A549 (cell line): ENCODE results near the gene MBOAT2. TPM values are rescaled to one million over a fixed set of nuclear protein-coding genes. Genes with fewer than 3 reads are reported as not detected.

Source experiments
- ATAC-seq, 2 experiments: fragments of 200-7000 bp in 1 of 2; fragments of >200 bp in 1 of 2; cut with Nextera tagmentation in 1 of 2; cut with Tn5 transposase in 1 of 2; 3 replicates each; pipeline versions ENCODE4 v1.8.0 to v1.9.1; 2018 to 2020; ENCODE audit warnings: mild to moderate bottlenecking in 1 of 2, moderate library complexity in 1 of 2
- CTCF ChIA-PET: fragments of 300-600 bp; sonication (Branson Sonifier 250); formaldehyde crosslinking; extraction: SDS; loops from one replicate; lab custom pipeline; 2021; ENCODE audit warnings: antibody characterized with exemption, inconsistent platforms; lab: Yijun Ruan, JAX
- POLR2A ChIA-PET: fragments of 350-600 bp; formaldehyde crosslinking; extraction: SDS; loops from one replicate; lab custom pipeline; 2021; ENCODE audit warnings: antibody characterized with exemption, inconsistent platforms; lab: Yijun Ruan, JAX
- DNase-seq, 2 experiments: peaks; one replicate each; pipeline versions ENCODE4 v3.0.0 to v3.0.0-alpha.2; 2011 to 2016; ENCODE audit warnings: low read depth in 1 of 2, low spot score in 1 of 2
- FAIRE-seq: peaks from 2 replicates; lab custom pipeline; 2011; peaks lifted over from hg19 to GRCh38; lab: Jason Lieb, UNC
- H3K27ac ChIP-seq, 2 experiments: fragments of >200 bp; sonication (Bioruptor Twin); formaldehyde crosslinking; 3 replicates each; pipeline ENCODE4 v1.5.1; 2016 to 2017
- H3K4me1 ChIP-seq: fragments of >200 bp; sonication (Bioruptor Twin); formaldehyde crosslinking; 3 replicates; pipeline ENCODE4 v1.6.1; 2016
- H3K4me2 ChIP-seq: fragments of >200 bp; sonication (Bioruptor Twin); formaldehyde crosslinking; 3 replicates; pipeline ENCODE4 v1.6.1; 2016
- H3K4me3 ChIP-seq: fragments of >200 bp; sonication (Bioruptor Twin); formaldehyde crosslinking; 3 replicates; pipeline ENCODE4 v1.5.1; 2016
- H3K9me3 ChIP-seq: fragments of >200 bp; sonication (Bioruptor Twin); formaldehyde crosslinking; 3 replicates; pipeline ENCODE4 v1.6.1; 2016
- BCL3 ChIP-seq: fragments of >200 bp; sonication (Bioruptor Twin); formaldehyde crosslinking; IDR thresholded peaks from 3 replicates; pipeline ENCODE4 v1.6.1; 2016
- BHLHE40 ChIP-seq: IDR thresholded peaks from 2 replicates; pipeline ENCODE4 v1.6.1; 2012; ENCODE audit warnings: low read depth, low read length, inconsistent platforms
- CBX2 ChIP-seq: fragments of 200-600 bp; sonication (generic); IDR thresholded peaks from 2 replicates; pipeline ENCODE4 v1.6.1; 2016; ENCODE audit warnings: low read depth, mild to moderate bottlenecking, borderline replicate concordance
- CBX8 ChIP-seq: fragments of 200-600 bp; sonication (generic); IDR thresholded peaks from 2 replicates; pipeline ENCODE4 v1.6.1; 2016
- ESRRA ChIP-seq: fragments of 150-350 bp; IDR thresholded peaks from 2 replicates; pipeline ENCODE4 v1.6.1; 2014; ENCODE audit warnings: mild to moderate bottlenecking, low read length, borderline replicate concordance
- FOSL2 ChIP-seq, 2 experiments: fragments of 450-650 bp in 1 of 2; fragments of >200 bp in 1 of 2; sonication (Bioruptor Twin) in 1 of 2; formaldehyde crosslinking; IDR thresholded peaks; 2 replicates each; pipeline versions ENCODE4 v1.5.0 to v1.6.1; 2016 to 2020; ENCODE audit warnings: mild to moderate bottlenecking in 1 of 2, moderate library complexity in 1 of 2
- FOXS1 ChIP-seq: fragments of 250-450 bp; sonication (Bioruptor Pico); IDR thresholded peaks from 2 replicates; pipeline ENCODE4 v1.5.0; 2020; ENCODE audit warnings: mild to moderate bottlenecking, moderate library complexity
- HMGXB4 ChIP-seq: fragments of 250-450 bp; sonication (Bioruptor Pico); IDR thresholded peaks from 2 replicates; pipeline ENCODE4 v1.5.0; 2021; ENCODE audit warnings: mild to moderate bottlenecking, moderate library complexity, borderline replicate concordance
- HOXA7 ChIP-seq: fragments of 250-450 bp; sonication (Bioruptor Pico); IDR thresholded peaks from 2 replicates; pipeline ENCODE4 v1.5.0; 2020; ENCODE audit warnings: mild to moderate bottlenecking, moderate library complexity
- HOXB5 ChIP-seq: fragments of 250-450 bp; sonication (Bioruptor Pico); IDR thresholded peaks from 2 replicates; pipeline ENCODE4 v1.5.0; 2020; ENCODE audit warnings: mild to moderate bottlenecking, moderate library complexity
- MAX ChIP-seq: IDR thresholded peaks from 2 replicates; pipeline ENCODE4 v1.6.1; 2012
- MAZ ChIP-seq: fragments of 150-350 bp; IDR thresholded peaks from 2 replicates; pipeline ENCODE4 v1.6.1; 2014; ENCODE audit warnings: antibody characterized with exemption, low read depth, low read length, borderline replicate concordance
- POLR2AphosphoS2 ChIP-seq: conservative IDR thresholded peaks from 2 replicates; pipeline ENCODE4 v1.6.1; 2012; ENCODE audit warnings: low read length, improper control_type of control experiment, inconsistent platforms
- RARB ChIP-seq: fragments of 250-450 bp; sonication (Bioruptor Pico); IDR thresholded peaks from 2 replicates; pipeline ENCODE4 v1.8.0; 2021; ENCODE audit warnings: mild to moderate bottlenecking, moderate library complexity
- RFX5 ChIP-seq: fragments of 450-650 bp; IDR thresholded peaks from 2 replicates; pipeline ENCODE4 v1.7.1; 2014; ENCODE audit warnings: antibody characterized with exemption, mild to moderate bottlenecking, moderate library complexity
- RNF2 ChIP-seq: fragments of 200-600 bp; sonication (generic); IDR thresholded peaks from 2 replicates; pipeline ENCODE4 v1.6.1; 2016; ENCODE audit warnings: low read depth, mild to moderate bottlenecking, antibody characterized with exemption, moderate library complexity, borderline replicate concordance
- SMC3 ChIP-seq: fragments of >200 bp; sonication (Bioruptor Twin); formaldehyde crosslinking; IDR thresholded peaks from 3 replicates; pipeline ENCODE4 v1.6.1; 2018; ENCODE audit warnings: inconsistent platforms
- ZFP36 ChIP-seq: fragments of 450-650 bp; IDR thresholded peaks from 2 replicates; pipeline ENCODE4 v1.6.1; 2014; ENCODE audit warnings: borderline replicate concordance; ENCODE audit not compliant: partially characterized antibody
- ZSCAN20 ChIP-seq: fragments of 250-450 bp; sonication (Bioruptor Pico); IDR thresholded peaks from 2 replicates; pipeline ENCODE4 v1.8.0; 2022; ENCODE audit warnings: mild to moderate bottlenecking, moderate library complexity
- WGBS: methylation state at CpG from one replicate; pipeline ENCODE4 v1.1.6; 2017; ENCODE audit errors: missing lambda C conversion rate; 5-methylcytosine and 5-hydroxymethylcytosine counted together
- polyA plus RNA-seq, 4 experiments: library from polyadenylated mRNA; depleted of rRNA in 3 of 4; stranded (reverse); fragments of >200 nt; fragmentation: RNase III in 1 of 4; extraction: RNeasy Plus Mini Kit Qiagen cat#74134 plus additional on column Dnase treatment in 1 of 4; gene quantifications; 2 replicates in 3 of 4; 3 replicates in 1 of 4; pipeline ENCODE4 v1.2.3, GENCODE V29; 2011 to 2017
- TF ChIP-seq, protein P1 (sequence below): fragments of >200 bp; sonication (Bioruptor Twin); formaldehyde crosslinking; IDR thresholded peaks from 2 replicates; pipeline ENCODE4 v1.6.1; 2016
- TF ChIP-seq, protein P2 (sequence below): fragments of 150-350 bp; IDR thresholded peaks from 2 replicates; pipeline ENCODE4 v1.6.1; 2014; ENCODE audit warnings: low read depth, mild to moderate bottlenecking, low read length

The MBOAT2 gene
- polyA plus RNA-seq, 2 of the 4 experiments (the other 2 are of a cell fraction): 33.1 to 33.3 TPM

DNA sequence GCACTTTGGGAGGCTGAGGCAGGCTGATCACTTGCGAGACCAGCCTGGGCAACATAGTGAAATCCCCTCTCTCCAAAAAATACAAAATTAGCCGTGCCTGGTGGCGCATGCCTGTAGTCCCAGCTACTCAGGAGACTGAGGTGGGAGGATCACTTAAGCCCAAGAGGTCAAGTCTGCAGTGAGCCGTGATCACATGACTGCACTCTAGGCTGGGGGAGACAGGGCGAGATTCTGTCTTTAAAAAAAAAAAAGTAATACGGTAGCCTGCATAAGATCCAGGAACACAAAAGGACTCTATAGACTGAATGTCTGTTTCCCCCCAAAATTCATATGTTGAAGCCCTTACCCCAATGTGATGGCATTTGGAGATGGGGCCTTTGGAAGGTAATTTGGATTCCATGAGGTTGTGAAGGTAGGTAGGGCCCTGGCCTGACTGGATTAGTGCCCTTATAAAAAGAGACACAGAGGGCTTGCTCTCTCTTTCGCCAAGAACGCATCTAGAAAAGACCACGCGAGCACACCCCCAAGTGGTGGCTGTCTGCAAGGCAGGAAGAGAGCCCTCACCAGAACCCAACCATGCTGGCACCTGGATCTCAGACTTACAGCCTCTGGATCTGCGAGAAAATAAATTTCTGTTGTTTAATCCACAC lies 17.0 kb downstream of the MBOAT2 start (continued):
- TF ChIP-seq BCL3 (no peak), HOXB5 (CRISPR knock-in tag) (no peak), SMC3 (0 out of 3 replicates have a peak, but pooled peaks have one; percentile 8), FOXS1 (CRISPR knock-in tag) (no peak), MAX (no peak)

DNA sequence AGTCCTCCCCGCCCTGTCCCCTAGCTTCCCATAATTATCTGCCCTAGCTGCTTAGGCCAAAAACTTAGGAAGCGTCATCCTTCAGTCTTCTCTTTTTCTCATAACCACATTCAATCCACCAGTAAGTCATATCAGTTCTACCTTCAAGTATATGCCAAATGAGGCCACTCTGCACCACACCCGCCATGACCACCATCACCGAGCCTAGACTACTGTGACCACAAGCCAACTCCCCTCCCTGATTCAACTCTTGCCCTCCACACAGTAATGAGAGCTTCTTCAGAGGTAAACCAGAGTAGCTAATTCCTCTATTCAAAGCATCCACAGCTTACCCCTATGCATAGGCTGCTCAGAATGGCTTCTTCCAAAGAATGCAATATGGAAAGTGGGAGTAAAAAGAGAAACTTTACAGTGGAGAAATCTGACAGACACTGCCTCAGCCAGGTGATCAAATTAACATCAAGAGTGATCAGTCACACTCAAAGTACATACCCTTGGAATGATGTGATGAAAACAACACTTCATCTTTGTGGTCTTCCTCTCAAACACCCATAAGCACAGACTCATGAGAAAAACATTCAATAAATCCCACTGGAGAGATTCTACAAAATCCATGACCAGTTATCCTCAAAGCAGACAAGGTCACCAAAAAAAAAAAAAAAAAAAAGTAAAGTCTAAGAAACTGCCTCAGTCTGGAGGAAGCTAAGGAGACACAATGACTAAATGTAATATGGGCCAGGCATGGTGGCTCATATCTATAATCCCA lies 17.7 kb downstream of the MBOAT2 start:
- CTCF ChIA-PET: interaction anchor here (0.6 to 1.4 kb wide), 2 partner anchors 113 to 1424 kb away, joined by 3 read pairs; no protein-coding TSS in a partner anchor
- 95% methylated on average over 4 of the region's 4 CpGs for WGBS
- Histone ChIP-seq H3K4me1 (peaks cover 22% of the 10 kb centered on the region), H3K27ac (no peak overlapping the region), H3K9me3 (no peaks in the 10 kb centered on the region), H3K4me2 (no peak overlapping the region), H3K4me3 (no peak overlapping the region)
- TF ChIP-seq HMGXB4 (no peak), HOXA7 (no peak), ESRRA (no peak), ZSCAN20 (CRISPR knock-in tag) (no peak), CBX2 (no peak), ZFP36 (no peak), HOXB5 (CRISPR knock-in tag) (no peak), RFX5 (no peak), RNF2 (no peak), FOSL2 (IDR thresholded peaks at IDR 0.05) (no peak), FOSL2 (CRISPR knock-in tag; IDR thresholded peaks at IDR 0.05) (no peak), MAZ (no peak), RARB (no peak), BHLHE40 (no peak), CBX8 (no peak), POLR2AphosphoS2 (no peak), BCL3 (no peak)
- TF ChIP-seq, protein P1, sequence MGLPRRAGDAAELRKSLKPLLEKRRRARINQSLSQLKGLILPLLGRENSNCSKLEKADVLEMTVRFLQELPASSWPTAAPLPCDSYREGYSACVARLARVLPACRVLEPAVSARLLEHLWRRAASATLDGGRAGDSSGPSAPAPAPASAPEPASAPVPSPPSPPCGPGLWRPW: no peak
- TF ChIP-seq, protein P2, sequence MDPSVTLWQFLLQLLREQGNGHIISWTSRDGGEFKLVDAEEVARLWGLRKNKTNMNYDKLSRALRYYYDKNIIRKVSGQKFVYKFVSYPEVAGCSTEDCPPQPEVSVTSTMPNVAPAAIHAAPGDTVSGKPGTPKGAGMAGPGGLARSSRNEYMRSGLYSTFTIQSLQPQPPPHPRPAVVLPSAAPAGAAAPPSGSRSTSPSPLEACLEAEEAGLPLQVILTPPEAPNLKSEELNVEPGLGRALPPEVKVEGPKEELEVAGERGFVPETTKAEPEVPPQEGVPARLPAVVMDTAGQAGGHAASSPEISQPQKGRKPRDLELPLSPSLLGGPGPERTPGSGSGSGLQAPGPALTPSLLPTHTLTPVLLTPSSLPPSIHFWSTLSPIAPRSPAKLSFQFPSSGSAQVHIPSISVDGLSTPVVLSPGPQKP: no peak
- POLR2A ChIA-PET: no interaction called here
- no peak for FAIRE-seq
- no peak for DNase-seq
- no peak; a peak in 1 of 6 replicates for ATAC-seq
